ENCODE data around the gene CAMTA1.

Gene CAMTA1

DNA sequence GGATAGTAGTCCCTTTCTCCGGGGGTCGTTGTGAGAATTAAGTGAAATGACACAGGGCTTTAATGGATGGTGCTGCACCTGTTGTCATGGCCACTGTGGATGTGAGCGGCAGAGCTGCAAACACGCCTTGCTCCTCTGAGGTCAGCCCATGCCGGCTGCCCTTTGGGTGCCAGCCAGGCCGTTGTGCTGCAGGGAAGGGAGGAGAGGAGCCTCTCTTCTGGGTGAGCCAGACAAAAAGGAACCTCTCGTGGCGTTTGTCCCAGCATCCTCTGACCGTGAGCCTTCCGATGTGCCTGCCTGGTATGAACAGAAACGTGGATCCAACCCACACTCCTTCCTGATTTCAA is 602.9 kb downstream of the CAMTA1 start:
- no peak for DNase-seq (ENCODE audit: low spot score)

DNA sequence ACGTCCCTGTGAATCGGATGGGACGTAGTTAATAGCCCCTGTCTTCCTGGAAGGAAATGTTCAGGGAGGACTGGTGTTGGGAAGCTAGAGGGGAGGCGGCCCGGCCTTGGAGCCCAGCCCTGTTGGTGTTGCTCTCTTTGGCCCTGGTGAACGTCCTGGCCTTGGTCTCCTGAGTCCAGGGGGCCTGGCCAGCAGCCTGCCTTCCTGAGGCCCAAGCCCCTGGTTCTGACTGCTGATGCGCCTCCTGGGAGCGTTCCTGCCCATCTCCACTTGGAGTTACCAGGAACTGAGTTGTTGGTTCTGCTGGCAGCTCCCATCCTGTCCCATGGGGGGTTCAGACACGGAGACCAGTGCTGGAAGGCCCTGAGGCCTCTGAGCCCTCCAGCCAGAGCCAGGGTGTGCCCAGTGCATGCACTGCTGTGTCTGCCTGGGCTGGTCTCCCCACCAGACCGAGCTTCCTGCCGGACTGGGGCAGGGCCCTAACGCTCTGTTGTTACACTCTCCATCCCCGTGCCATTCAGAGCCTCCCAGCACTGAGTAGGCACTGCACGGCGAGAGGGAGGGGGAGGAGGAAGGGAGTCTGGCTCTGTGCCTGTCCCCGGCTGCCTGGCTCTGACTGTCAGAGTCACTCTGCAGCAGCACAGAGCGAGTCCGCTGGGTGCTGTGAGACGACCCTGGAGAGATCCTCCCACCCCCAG is 603.4 kb downstream of the CAMTA1 start:
- DNase-seq (ENCODE audit: low spot score), result no peak

DNA sequence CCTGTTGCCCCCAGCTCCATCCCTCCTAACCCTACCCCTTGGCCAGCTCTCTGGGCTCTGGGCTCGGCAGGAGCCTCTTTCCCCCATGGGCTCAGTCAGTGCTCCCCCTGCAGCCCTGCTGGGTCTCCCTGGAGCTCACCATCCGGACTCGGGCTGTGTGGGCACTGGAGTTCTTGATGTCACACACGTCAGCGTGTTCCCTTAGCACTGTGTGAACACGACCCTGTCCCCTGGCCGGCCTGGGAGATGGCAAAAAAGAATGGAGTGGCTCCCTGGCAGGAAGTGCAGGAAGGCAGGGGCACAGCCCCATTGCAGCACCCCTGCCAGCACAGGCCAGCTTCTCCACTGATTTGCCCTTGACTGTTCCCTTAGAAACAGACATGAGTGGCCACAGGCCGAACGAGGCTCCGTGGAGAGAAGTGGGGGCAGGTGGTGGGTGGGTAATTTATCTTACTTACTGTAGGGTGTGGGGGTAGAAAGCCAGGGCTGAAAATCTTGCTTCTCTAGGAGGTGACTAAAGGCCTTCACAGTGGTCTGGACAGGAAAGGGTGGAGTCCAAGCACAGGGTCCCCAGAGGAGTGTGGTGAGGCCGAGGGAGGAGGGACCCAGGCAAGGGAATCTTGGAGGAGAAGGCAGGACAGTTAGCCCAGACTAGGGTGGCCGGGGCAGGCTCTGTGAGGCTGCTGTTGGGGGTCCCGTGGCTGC is 604.1 kb downstream of the CAMTA1 start:
- no peak for DNase-seq (ENCODE audit: low spot score)

DNA sequence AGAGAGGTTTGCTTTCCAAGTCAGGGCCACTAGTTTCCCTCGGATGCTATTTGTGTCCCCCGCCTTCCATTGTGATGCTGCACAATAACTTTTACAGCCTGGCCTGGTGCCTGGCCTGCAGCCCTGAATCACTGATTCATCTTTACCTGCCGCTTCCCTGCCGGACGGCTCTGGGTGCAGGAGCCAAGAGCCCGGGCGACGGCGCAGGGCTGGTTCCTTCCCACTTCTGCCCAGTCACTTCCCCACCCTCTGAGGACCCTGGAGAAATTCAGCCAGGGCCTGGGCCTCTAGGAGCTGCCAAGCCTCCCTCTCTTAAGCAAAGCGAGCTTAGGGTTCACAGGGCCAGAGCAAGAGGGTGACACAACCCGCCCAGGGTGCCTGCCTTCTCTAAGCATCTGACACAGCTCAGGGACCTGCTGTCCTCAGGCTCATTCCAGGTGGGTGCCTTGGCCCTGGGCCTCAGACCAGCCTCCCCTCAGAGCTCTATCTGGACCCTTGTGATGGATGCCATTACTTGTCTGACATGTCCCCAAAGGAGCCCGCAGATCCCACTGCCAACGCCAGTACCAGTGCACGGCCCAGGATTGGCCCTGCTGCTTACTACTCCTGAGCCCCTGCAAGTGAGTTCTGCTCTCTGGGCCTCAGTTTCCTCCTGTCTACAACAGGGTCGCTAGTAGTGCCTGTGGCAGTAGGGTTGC is 604.8 kb downstream of the CAMTA1 start:
- no peak for DNase-seq (ENCODE audit: low spot score)

DNA sequence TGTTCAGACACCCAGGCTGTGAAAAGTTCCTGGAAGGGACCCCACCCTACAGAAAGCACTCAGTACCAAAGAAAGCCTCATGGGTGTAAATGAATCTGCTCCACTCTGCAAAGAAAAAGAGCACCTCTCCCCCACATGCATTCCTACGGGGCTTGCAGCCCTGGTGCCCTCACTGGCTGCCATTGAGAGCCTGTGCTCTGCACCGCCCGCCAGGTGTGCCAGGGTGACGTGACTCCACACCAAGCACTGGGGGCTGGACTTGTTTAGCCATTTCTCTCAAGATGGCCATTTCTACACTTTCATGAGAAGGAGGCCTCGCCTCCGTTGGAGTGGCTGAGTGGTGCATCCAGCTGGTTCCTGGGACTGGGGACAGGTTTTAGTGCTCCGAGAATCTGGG is 605.3 kb downstream of the CAMTA1 start:
- DNase-seq (ENCODE audit: low spot score), result no peak

DNA sequence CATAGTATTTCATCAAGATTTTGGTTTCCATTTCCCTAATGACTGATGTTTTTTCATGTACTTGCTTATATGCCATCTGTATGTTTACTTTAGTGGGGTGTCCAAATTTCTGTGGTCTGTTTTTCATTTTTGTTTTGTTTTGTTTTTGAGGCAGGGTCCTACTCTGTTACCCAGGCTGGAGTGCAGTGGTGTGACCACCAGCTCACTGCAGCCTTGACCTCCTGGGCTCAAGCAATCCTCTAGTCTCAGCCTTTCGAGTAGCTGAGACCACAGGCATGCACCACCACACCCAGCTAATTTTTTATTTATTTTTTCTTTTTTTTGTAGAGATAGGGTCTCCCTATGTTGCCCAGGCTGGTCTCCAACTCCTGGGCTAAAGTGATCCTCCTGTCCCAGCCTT is 607.9 kb downstream of the CAMTA1 start:
- no peak for DNase-seq (ENCODE audit: low spot score)

DNA sequence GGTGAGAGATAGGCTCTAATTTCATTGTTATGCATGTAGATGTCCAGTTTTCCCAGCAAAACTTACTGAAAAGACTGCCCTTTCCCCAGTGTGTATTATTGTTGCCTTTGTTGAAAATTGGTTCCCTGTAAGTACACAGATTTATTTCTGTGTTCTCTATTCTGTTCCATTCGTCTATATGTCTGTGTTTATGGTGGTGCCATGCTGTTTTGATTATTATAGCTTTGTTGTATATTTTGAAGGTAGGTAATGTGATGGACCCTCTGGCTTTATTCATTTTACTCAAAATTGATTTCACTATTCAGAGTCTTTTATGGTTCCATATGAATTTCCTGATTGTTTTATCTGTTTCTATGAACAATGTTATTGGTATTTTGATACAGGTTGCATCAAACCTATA is 610.0 kb downstream of the CAMTA1 start:
- DNase-seq (ENCODE audit: low spot score), result no peak

DNA sequence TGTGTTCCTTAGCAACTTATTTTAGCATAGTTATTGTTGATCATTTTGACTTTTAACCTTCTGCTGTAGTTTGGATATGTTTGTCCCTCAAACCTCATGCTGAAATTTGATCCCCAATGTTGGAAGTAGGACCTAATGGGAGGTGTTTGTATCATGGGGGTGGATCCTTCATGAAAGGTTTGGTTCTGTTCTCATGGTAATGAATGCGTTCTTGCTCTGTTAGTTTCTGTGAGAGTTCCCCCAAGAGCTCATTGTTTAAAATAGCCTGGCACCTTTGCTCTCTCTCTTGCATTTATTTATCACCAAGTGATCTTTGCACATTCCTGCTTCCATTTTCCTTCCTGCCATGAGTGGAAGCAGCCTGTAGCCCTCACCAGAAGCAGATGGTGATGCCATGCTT is 613.7 kb downstream of the CAMTA1 start:
- no peak for DNase-seq (ENCODE audit: low spot score)

DNA sequence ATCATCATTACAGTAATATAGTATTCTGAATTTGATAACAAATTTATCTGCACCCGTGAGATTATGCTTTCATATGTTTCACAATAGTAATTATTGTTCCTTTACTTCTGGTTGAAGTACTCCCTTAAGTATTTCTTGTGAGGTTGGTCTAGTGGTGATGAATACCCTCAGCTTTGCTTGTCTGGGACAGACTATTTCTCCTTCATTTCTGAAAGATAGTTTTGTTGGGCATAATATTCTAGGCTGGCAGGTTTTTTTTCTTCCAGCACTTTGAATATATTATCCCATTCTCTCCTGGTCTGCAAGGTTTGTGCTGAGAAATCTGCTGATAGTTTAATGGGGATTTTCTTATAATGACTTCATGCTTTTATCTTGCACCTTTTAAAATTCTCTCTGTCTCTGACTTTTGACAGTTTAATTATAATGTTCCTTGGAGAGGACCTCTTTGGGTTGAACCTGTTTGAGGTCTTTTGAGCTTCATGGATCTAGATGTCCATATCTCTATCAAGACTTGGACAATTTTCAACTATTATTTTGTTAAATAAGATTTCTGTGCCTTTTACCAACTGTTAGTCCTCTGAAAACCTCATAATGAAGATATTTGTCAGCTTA is 614.4 kb downstream of the CAMTA1 start:
- DNase-seq (ENCODE audit: low spot score), result no peak

DNA sequence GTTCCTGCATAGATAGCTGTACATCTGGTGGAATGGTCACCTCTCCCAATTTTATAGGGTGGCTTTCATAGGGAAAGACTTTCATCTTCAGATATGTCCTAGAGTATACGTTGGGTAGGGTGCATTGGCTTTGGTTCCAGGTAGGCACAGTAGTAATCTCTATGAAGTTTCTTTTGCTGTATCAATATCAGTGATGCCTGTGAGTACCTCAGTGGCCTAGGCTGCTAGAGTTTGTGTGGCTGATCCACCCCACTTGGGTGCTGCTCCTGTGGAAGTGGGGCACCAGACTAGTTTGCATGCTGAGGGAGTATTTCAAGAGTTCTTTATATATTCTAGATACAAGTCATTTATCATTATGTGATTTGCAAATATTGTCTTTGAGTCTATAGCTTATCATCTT is 615.3 kb downstream of the CAMTA1 start:
- no peak for DNase-seq (ENCODE audit: low spot score)

DNA sequence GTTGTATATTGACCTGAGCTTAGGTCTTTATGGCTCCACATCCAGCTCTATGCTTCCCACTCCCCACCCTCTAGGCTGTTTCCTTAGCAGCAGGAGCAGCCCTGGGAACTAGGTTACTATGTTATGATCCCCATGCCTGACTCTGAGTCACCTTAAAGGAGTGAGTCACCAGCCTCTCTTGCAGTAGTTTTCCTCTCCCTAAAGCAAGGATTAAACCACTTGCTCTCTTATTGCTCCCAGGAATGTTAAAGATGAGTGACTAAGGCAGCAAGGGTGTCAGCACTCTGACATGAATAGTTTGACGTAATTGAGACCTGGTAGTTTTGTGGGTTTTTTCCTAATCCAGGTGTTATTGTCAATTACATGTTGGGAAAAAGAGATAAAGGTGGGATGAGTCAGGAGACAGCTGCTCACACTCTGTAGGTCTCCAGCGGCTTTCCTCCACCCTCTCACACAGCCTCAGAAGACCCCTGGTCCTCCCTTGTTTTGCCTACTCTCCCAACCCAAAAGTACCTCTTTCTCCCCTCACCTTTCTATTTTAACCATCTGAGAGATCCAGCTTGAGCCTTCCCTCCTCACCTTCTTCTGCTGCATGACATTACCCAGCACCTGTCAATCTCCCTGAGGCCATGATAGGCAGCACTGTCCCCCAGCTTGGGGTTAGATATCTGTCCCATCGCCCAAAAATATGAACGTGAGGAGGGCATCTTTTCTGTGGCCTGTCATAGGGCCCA is 616.7 kb downstream of the CAMTA1 start:
- no peak for DNase-seq (ENCODE audit: low spot score)

DNA sequence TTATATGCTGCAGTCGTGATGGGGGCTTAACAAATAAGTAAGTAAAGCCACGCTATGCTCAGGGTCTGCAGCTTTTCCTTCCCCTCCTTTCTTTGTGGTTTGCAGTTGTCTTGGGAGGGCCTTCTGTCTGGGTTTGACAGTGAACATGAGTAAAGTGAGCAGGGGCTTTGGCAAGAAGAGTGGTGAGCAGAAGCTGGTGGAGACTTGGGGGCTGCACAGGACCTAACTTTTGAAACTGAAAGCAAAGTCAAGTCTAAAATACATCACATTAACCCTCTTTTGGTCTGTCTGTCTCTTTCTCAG is 617.2 kb downstream of the CAMTA1 start:
- no peak for DNase-seq (ENCODE audit: low spot score)

DNA sequence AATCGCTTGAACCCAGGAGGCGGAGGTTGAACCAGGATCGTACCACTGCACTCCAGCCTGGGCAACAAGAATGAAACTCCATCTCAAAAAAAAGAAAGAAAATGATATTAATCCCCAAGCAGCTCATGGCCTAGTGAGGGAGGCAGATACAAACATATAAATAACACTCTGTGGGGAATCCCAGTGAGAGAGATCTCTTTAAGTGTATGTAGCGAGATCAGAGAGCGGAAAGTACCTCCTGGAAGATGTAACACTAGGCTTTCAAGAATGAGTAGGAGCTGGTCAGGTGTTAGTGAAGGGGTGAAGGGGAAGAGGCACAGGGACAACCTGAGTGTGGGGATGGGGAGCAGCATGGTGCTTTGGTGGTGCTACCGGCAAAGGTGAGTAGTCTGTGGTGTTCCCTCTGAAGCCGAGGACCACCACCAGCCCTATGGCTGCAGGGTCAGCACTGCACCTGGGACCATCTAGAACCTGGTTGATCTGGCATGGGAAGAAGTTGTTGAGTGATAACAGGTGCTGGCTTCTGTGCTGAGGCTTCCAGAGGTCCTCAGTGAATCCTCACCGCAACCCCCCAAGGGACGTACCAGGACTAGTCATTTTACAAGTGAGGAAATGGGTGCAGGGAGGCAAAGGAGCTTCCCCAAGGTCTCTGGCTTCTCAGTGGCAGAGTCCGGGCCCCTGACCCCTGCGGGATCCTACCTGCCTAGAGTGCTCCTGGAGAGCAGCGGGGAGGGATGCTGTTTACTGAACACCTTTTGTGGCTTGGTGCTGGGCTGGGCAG is 618.2 kb downstream of the CAMTA1 start:
- no peak for DNase-seq (ENCODE audit: low spot score)

DNA sequence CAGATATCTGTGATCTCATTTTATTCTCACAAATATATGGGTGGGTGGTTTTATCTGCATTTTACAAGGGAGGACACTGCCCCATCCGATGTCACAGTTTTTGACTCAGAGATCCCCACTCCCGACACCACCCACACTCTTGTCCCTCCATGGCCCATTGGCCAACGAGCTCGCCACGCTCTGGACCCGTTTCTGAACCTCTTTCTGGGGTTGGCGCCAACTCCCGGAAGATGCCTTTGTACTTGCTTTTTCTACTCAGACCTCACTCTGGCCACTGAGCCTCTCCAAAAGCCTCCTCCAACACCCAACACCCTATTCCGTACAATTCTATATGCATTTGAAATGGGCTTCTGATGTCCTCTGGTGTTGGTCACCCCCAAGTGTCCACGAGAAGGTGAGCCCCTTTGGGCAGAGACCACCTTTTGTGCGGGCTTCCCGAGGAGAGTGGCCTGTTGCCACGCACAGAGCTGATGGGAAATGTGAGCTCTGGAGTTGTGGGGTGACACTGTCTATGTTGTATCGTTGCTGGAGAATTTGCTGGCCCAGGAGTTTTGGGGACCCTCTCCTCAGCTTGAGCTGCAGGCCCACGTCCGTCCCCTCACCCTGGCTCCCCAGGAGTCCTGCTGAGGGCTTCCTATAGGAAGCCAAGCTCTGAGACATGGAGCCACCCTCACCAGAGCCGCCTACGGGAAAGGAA is 618.9 kb downstream of the CAMTA1 start:
- DNase-seq (ENCODE audit: low spot score), result no peak

DNA sequence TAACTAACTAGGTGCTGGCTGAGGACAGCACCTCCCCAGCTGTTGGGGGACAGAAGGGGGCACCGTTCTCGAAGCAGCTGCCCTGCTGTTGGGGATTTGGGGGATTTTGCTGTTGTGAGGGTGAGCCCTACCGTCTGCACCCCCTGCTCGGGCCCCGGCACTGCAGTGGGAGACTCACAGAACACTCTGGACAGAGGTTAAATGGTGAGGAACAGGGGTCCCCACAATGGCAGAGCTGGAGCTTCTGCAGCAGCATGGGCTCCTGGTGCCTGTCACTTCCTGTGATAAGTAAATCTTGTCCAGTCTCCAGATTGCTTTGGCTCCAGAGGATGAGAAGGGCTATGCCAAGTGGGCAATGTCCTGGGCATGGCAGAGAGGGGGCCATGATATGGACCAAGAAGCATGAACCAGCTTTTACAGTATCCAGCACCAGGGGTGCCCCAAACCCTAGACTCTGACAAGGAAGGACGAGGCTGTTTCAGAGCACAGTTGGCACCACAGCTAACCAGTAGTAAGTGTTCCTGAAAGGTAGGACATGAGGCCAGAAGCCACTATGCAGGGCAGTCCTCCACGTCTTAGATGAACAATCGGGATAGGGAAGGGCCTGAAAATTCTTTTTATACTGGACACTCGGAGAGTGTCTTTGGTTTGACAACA is 620.7 kb downstream of the CAMTA1 start:
- no peak for DNase-seq (ENCODE audit: low spot score)

DNA sequence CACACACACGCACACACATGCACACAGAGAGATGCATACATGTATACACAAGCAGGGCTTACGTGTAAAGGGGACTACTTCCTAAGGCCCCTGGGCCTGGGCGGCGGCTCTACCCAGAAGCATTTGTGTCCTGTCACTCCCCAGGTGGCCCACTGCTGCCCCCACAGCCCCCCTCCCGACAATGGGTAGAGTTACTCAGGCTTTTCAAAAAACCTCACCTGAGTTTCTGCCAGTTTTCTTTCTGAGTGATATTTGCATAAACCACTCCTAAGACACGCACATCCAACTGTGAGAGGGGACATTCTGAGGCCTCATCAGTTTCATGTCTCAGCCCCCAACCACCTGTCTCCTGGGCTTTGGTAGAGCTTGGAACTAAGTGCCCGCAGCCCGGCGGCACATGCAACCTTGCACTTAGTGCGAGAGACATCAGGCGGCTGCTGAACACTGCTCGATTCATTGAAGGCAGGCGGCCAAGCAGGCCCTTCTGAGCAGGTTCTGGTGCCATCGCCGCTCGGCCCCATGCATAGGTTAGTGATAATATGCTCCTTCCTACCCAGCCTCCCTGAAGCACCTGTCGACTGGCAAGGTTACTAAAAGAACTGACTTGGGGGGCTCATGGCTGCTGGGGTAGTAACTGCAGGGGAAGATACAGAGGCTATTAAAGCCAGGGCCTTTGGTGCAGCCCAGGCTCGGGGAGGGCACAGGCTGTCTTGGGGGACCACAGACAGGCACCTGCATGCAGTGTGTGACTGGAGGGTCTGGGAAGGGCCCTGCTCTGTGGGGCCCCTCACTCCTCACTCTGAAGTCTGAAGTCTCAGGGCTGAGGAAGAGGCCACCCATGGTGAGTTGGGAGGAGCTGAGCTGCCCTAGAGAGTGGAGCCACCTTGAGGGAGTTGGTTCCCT is 621.6 kb downstream of the CAMTA1 start:
- no peak for DNase-seq (ENCODE audit: low spot score)

DNA sequence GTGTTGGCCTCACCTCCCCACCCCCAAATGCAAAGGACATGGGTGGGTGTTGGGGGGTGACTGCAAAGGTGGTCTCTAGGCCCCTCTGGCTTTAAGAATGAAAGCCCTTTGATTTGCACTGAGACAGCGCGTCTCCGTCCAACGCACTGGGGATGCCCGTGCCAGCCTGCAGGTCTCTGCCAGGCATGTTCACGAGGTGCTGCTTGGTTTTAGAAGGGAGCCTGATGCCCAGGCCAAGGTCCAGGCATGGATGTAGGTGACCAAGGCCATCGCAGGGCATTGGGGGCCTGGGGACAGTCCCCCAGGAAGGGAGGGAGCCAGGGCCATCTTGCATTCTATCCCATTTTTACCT is 622.3 kb downstream of the CAMTA1 start:
- DNase-seq (ENCODE audit: low spot score), result no peak

DNA sequence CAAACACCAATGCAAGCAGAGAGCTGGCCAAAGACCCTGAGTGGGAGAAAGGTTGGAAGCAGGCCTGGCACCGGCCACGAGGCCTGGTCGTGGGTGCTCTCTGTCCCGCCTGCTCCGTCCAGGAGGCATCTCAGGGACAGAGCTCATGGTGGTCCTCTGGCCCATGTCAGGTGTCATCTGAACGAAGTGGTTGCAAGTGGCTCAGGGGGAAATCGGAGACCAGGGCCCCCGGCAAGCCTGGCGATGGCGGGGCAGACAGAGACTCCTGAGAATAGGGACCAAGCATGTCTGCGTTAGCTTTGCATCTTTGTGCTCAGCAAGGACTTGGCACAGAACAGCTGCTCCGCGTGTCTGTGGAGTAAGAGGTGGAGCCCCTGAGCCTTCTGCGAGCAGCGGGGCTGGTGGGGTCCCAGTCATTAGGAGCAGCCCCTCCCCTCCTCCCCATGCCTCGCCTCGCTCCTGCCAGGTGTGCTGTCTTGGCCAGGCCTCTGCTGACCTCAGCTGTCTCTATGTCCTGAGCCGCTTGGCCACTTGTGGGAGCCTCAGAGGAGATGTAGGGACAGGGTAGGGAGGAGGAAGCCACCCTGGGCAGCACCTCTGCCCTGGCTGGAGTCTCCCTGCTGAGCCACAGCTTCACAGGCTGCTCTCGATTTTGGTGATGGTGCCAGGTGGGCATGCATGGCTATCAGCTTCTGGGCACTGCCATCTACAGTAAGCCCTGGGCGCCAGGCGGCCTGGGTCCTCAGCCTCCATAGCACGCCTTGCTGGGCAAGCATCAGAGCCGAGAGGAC is 622.9 kb downstream of the CAMTA1 start:
- no peak for DNase-seq (ENCODE audit: low spot score)

DNA sequence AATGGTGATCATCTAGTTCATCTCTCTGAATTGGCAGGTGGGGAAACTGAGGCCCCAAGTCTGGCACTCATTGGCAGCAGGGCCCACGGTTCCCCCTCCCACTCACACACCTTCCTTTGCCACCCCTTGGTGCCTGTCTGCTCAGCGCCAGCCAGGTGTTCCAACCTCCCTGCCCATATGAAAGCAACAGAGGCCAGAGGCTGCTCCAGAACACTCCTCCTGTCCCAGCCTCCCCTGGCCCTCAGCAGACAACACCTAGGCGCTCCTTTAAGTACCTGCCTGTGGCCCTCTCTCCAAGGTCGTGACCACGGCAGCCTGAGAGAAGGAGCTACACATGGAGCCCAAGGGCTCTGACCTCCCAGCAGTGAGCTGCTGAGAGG is 623.5 kb downstream of the CAMTA1 start:
- no peak for DNase-seq (ENCODE audit: low spot score)

Measured in CD4-positive, alpha-beta T cell treated with Interleukin-6 at 100 ng/mL for 8 hours (primary cell).